B cell (primary cell): Measurements from ENCODE around the gene PREB. TPM values are rescaled to one million over a fixed set of nuclear protein-coding genes. Genes with fewer than 3 reads are reported as not detected.

Source experiments
- ATAC-seq: fragments of 200-7000 bp; cut with Tn5 transposase; one replicate; pipeline ENCODE4 v1.10.0; 2021; ENCODE audit warnings: low read depth, mild to moderate bottlenecking, moderate number of reproducible peaks, moderate library complexity
- CTCF ChIA-PET: fragments of 350-600 bp; sonication (Branson Sonifier 250); formaldehyde crosslinking; loops from one replicate; lab custom pipeline; 2021; ENCODE audit warnings: antibody characterized with exemption, inconsistent platforms; lab: Charles Lee
- POLR2A ChIA-PET: fragments of 350-600 bp; sonication (Branson Sonifier 250); formaldehyde crosslinking; loops from one replicate; lab custom pipeline; 2021; ENCODE audit warnings: antibody characterized with exemption; lab: Charles Lee
- DNase-seq: peaks from one replicate; pipeline ENCODE4 v3.0.0; 2013
- H2AFZ ChIP-seq: 2 replicates; pipeline ENCODE4 v1.6.1; 2012; ENCODE audit warnings: mild to moderate bottlenecking, low read depth, low read length; ENCODE audit not compliant: insufficient read depth, poor library complexity, severe bottlenecking
- H3K27ac ChIP-seq, 2 donors: 1 replicate in 1 of 2; 2 replicates in 1 of 2; pipeline ENCODE4 v1.5.1; 2012 to 2013; ENCODE audit warnings: low read length in 2 of 2, mild to moderate bottlenecking in 2 of 2, moderate library complexity in 1 of 2
- H3K27me3 ChIP-seq, 4 experiments: fragments of 200-600 bp in 1 of 4; sonication (generic) in 1 of 4; replicated peaks in 1 of 4; 1 replicate in 2 of 4; 2 replicates in 2 of 4; pipeline versions ENCODE4 v1.6.1 to v1.7.0; 2013 to 2016; ENCODE audit warnings: low read length in 3 of 4, mild to moderate bottlenecking in 2 of 4, mixed read lengths in 1 of 4, moderate library complexity in 1 of 4; ENCODE audit not compliant: insufficient read depth in 4 of 4, control insufficient read depth in 3 of 4; ENCODE audit errors: control extremely low read depth in 1 of 4
- H3K36me3 ChIP-seq, 2 experiments: replicated peaks in 1 of 2; 1 replicate in 1 of 2; 2 replicates in 1 of 2; pipeline versions ENCODE4 v1.6.1 to v1.7.1; 2013; ENCODE audit warnings: low read length in 1 of 2; ENCODE audit not compliant: insufficient read depth in 2 of 2, control insufficient read depth in 1 of 2; ENCODE audit errors: control extremely low read depth in 1 of 2, extremely low read depth in 1 of 2
- H3K4me1 ChIP-seq, 2 donors: fragments of 200-600 bp in 1 of 2; sonication (generic) in 1 of 2; 1 replicate in 1 of 2; 2 replicates in 1 of 2; pipeline versions ENCODE4 v1.5.1 to v1.6.1; 2013 to 2017; ENCODE audit warnings: low read length in 2 of 2; ENCODE audit not compliant: control insufficient read depth in 2 of 2, insufficient read depth in 2 of 2
- H3K4me2 ChIP-seq: replicated peaks from 2 replicates; pipeline ENCODE3; 2012; ENCODE audit warnings: mild to moderate bottlenecking, low read depth, low read length; ENCODE audit not compliant: poor library complexity, severe bottlenecking
- H3K4me3 ChIP-seq, 5 experiments: fragments of 200-600 bp in 1 of 5; sonication (generic) in 1 of 5; 1 replicate in 3 of 5; 2 replicates in 2 of 5; pipeline versions ENCODE4 v1.5.1 to v1.7.0; 2011 to 2016; ENCODE audit warnings: low read length in 4 of 5, mild to moderate bottlenecking in 4 of 5, low read depth in 2 of 5, control low read depth in 1 of 5, moderate library complexity in 1 of 5; ENCODE audit not compliant: insufficient read depth in 1 of 5; ENCODE audit errors: control extremely low read depth in 1 of 5, extremely low read depth in 1 of 5
- H3K79me2 ChIP-seq: fragments of 200-600 bp; sonication (generic); one replicate; pipeline ENCODE4 v1.6.0; 2016; ENCODE audit warnings: low read length; ENCODE audit not compliant: control insufficient read depth, insufficient read depth
- H3K9ac ChIP-seq: fragments of 200-600 bp; sonication (generic); 2 replicates; pipeline ENCODE4 v1.6.1; 2017; ENCODE audit warnings: mild to moderate bottlenecking, low read length, moderate library complexity
- H3K9me3 ChIP-seq, 3 donors: one replicate each; pipeline versions ENCODE4 v1.6.1 to v1.7.1; 2013; ENCODE audit warnings: low read length in 2 of 3; ENCODE audit not compliant: control insufficient read depth in 2 of 3, insufficient read depth in 1 of 3; ENCODE audit errors: control extremely low read depth in 1 of 3
- H4K20me1 ChIP-seq: 2 replicates; pipeline ENCODE4 v1.6.0; 2012; ENCODE audit warnings: mild to moderate bottlenecking, low read length; ENCODE audit not compliant: insufficient read depth, control insufficient read depth, poor library complexity, severe bottlenecking
- H3K27ac Mint-ChIP-seq: one replicate; pipeline ENCODE4 v1.8.0; 2021; ENCODE audit warnings: mixed read lengths
- H3K27me3 Mint-ChIP-seq: one replicate; pipeline ENCODE4 v1.8.0; 2021; ENCODE audit warnings: mixed read lengths
- H3K4me1 Mint-ChIP-seq: one replicate; pipeline ENCODE4 v1.8.0; 2021; ENCODE audit warnings: mixed read lengths
- H3K4me3 Mint-ChIP-seq: one replicate; pipeline ENCODE4 v1.8.0; 2021; ENCODE audit warnings: mixed read lengths
- H3K9me3 Mint-ChIP-seq: one replicate; pipeline ENCODE4 v1.8.0; 2022; ENCODE audit warnings: mixed read lengths; ENCODE audit not compliant: insufficient read depth
- CTCF ChIP-seq: fragments of 200-600 bp; IDR thresholded peaks from one replicate; pipeline ENCODE4 v1.8.0; 2022; ENCODE audit warnings: antibody characterized with exemption, mild to moderate bottlenecking
- EZH2 ChIP-seq: IDR thresholded peaks from 2 replicates; pipeline ENCODE4 v1.6.1; 2012; ENCODE audit warnings: borderline replicate concordance, low read depth, mild to moderate bottlenecking, moderate library complexity, low read length; ENCODE audit not compliant: insufficient read depth, poor library complexity, severe bottlenecking
- WGBS: methylation state at CpG from one replicate; pipeline ENCODE4 v1.1.5; 2013; ENCODE audit warnings: missing lambda C conversion rate; ENCODE audit not compliant: insufficient coverage; 5-methylcytosine and 5-hydroxymethylcytosine counted together
- intact Hi-C: fragments of 100-400 bp; cut with micrococcal nuclease; formaldehyde crosslinking; loops from one replicate; pipeline ENCODE4 v1.10.0; 2022
- polyA plus RNA-seq: library from polyadenylated mRNA; depleted of rRNA; stranded (reverse); fragments of >200 nt; gene quantifications from 2 replicates; pipeline ENCODE4 v1.2.3, GENCODE V29; 2012
- total RNA-seq, 2 donors: library from RNA; stranded (reverse); fragments of 120-200 nt in 1 of 2; gene quantifications; 1 replicate in 1 of 2; 2 replicates in 1 of 2; pipeline versions ENCODE4 v1.2.3 to v1.2.4, GENCODE V29; 2013 to 2022

The PREB gene
- total and polyA plus RNA-seq, 2 donors (not counting 1 experiment from before 2014, with no cell fraction given), result 46.0 to 88.9 TPM

GRCh38 chr2:27152796-27153464, 18.5 kb upstream of the PREB start:
- intact Hi-C loops, result no loop called here
- no peaks in the 10 kb centered on the region for H3K36me3 ChIP-seq
- no peak overlapping the region for H3K27ac Mint-ChIP-seq
- no peak overlapping the region for H3K9ac ChIP-seq
- H3K4me1 ChIP-seq, result no peaks in the 10 kb centered on the region
- no peak overlapping the region for H2AFZ ChIP-seq
- CTCF ChIA-PET, result no interaction called here
- H3K4me1 Mint-ChIP-seq, result no peaks in the 10 kb centered on the region
- no peak overlapping the region for H3K27ac ChIP-seq
- no peak overlapping the region for H3K4me3 Mint-ChIP-seq
- DNase-seq (no peak), ATAC-seq (no peak)
- no peaks in the 10 kb centered on the region for H3K9me3 Mint-ChIP-seq
- peaks cover 0 to 7% (median 0%) of the 10 kb centered on the region in 4 experiments for H3K27me3 ChIP-seq
- no peaks in the 10 kb centered on the region for H3K79me2 ChIP-seq
- no peak overlapping the region for H3K4me2 ChIP-seq
- no peaks in the 10 kb centered on the region for H4K20me1 ChIP-seq
- H3K27me3 Mint-ChIP-seq, result peaks cover 7% of the 10 kb centered on the region
- whole genome bisulfite sequencing, result 94% methylated on average over 2 of the region's 2 CpGs
- H3K4me3 ChIP-seq, result no peak overlapping the region
- POLR2A ChIA-PET, result no interaction called here
- no peaks in the 10 kb centered on the region for H3K9me3 ChIP-seq
- TF ChIP-seq EZH2, result no peak
- TF ChIP-seq CTCF, result no peak

DNA sequence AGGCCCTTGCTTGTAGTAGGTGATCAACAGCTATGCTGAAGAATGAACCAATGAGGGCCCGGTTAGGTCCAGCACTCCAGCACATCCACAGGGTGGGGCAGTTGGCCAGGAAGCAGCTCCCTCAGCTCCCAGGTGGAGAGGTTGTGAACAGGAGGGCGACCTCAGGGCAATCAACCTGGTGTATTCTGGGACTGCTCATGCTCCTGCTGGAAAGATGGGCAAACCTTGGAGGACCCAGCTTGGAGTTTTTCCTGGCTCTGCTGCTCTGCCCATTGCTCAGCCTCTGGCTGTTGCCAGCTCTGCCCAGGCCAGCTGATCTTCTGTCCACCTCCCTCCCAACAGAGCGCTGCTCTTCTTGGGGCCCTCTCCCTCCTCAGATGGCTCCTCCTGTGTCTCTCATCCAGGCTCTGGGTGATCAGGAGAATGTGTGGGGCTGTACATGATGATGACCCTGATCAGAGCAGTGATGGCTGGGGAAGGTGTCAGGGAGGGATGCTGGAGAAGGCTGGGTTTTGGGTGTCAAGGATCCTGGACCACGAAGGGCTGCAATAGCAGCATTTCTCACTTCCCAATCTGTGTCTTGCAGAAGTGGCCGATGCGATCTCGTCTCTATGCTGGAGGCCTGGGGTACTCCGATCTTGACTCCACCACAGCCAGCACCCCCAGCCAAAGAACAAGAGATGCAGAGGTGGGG, 17.8 kb upstream of the PREB start:
- CTCF ChIA-PET, result interaction anchor here (1.2 to 2.3 kb wide), 2 partner anchors 18 to 47 kb away, joined by 4 to 10 read pairs; no protein-coding TSS in a partner anchor
- POLR2A ChIA-PET, result no interaction called here
- WGBS, result 86% methylated on average over 6 of the region's 8 CpGs
- Histone ChIP-seq H3K9ac (no peak overlapping the region), H3K4me2 (no peak overlapping the region), H3K4me1 (no peaks in the 10 kb centered on the region), H3K4me3 (no peak overlapping the region), H3K9me3 (no peaks in the 10 kb centered on the region), H3K27me3 (peaks cover 0 to 7% (median 0%) of the 10 kb centered on the region in 4 experiments), H3K79me2 (no peaks in the 10 kb centered on the region), H4K20me1 (no peaks in the 10 kb centered on the region), H3K36me3 (no peaks in the 10 kb centered on the region), H2AFZ (no peak overlapping the region), H3K27ac (no peak overlapping the region)
- H3K27me3 Mint-ChIP-seq, result peaks cover 9% of the 10 kb centered on the region
- DNase-seq, result no peak
- intact Hi-C loops, result no loop called here
- ATAC-seq, result no peak
- H3K27ac Mint-ChIP-seq, result no peak overlapping the region
- no peaks in the 10 kb centered on the region for H3K4me1 Mint-ChIP-seq
- no peak overlapping the region for H3K4me3 Mint-ChIP-seq
- TF ChIP-seq EZH2 (no peak), CTCF (no peak)
- H3K9me3 Mint-ChIP-seq, result no peaks in the 10 kb centered on the region
